HEK293 (cell line): ENCODE data around the gene CIROP.

ENCODE experiments used
- PBX3 ChIP-seq: sonication (generic); formaldehyde crosslinking; IDR thresholded peaks from 2 replicates; pipeline ENCODE4 v1.8.1; 2022; ENCODE audit warnings: mild to moderate bottlenecking, moderate library complexity, missing genetic modification reagents
- REST ChIP-seq: fragments of 450-650 bp; formaldehyde crosslinking; IDR thresholded peaks from 2 replicates; pipeline ENCODE4 v1.5.1; 2016; ENCODE audit warnings: missing biosample characterization, missing genetic modification characterization
- ZNF18 ChIP-seq: fragments of 450-650 bp; formaldehyde crosslinking; IDR thresholded peaks from 2 replicates; pipeline ENCODE4 v1.5.1; 2016; ENCODE audit warnings: missing biosample characterization, missing genetic modification characterization
- ZNF239 ChIP-seq: fragments of 450-650 bp; formaldehyde crosslinking; IDR thresholded peaks from 2 replicates; pipeline ENCODE4 v1.5.1; 2016; ENCODE audit warnings: missing biosample characterization, missing genetic modification characterization
- ZNF350 ChIP-seq: fragments of 450-650 bp; formaldehyde crosslinking; IDR thresholded peaks from 2 replicates; pipeline ENCODE4 v1.5.0; 2017; ENCODE audit warnings: missing biosample characterization, mild to moderate bottlenecking, missing genetic modification characterization
- ZNF707 ChIP-seq: fragments of 450-650 bp; formaldehyde crosslinking; IDR thresholded peaks from 2 replicates; pipeline ENCODE4 v1.5.1; 2016; ENCODE audit warnings: missing biosample characterization, missing genetic modification characterization
- ZNF777 ChIP-seq: fragments of 450-650 bp; formaldehyde crosslinking; IDR thresholded peaks from 2 replicates; pipeline ENCODE4 v1.5.1; 2017; ENCODE audit warnings: missing biosample characterization, missing genetic modification characterization, borderline replicate concordance

GRCh38 chr14:23097786-23098185, 7.0 kb downstream of the CIROP start:
- no peak for TF ChIP-seq ZNF350 (tag by site-specific recombination)
- no peak for TF ChIP-seq REST
- no peak for TF ChIP-seq ZNF707
- TF ChIP-seq PBX3 (CRISPR knock-in tag), result no peak
- no peak for TF ChIP-seq ZNF777
- no peak for TF ChIP-seq ZNF18 (tag by site-specific recombination)
- no peak for TF ChIP-seq ZNF239 (tag by site-specific recombination)
